GM19438 (cell line): ENCODE data around the gene CADM1.

ENCODE experiments used
- ATAC-seq: cut with Tn5 transposase; IDR thresholded peaks from one replicate; pipeline ENCODE4 v1.9.1; 2021; ENCODE audit warnings: low read depth; ENCODE audit not compliant: unreplicated experiment

CADM1 gene

GRCh38 chr11:115133475-115134209 lies 370.6 kb downstream of the CADM1 start:
- ATAC-seq, result no peak

DNA sequence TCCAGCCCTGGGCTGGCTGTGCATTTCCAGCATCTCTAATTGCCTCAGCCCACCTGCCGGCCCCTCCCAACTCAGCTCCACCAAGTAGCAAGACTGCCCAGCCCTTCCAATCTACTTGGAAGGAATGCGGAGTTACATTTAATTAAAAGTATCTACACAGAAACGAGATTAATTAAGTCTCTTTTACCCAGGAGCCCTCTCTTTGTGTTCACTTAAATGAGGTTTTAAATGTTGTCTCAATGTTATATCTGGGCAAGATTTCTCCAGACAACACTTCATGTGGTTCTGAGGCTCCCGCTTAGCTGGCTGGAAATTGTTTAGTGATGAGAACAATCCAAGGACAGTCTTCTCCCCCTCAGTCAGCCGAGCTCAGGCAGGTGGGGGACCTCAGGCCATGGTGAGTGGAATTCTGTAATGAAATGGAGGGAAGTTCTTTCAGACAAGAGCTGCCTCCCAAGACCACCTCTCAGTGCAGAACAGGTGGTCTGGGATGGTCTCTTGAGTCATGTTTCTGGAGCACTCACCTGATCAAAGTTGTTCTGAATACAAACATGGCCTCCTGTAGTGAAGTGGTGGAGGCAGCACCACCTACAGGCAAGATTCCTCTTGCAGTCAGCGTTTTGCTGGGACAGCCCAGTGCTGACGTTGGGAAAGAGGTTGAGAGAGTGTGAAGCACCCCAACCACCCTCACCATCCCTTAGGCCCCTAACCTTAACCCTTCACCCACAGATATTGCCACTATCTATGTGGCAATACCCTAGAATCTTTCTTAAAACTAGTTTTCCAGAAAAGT lies 371.6 kb downstream of the CADM1 start:
- no peak for ATAC-seq

DNA sequence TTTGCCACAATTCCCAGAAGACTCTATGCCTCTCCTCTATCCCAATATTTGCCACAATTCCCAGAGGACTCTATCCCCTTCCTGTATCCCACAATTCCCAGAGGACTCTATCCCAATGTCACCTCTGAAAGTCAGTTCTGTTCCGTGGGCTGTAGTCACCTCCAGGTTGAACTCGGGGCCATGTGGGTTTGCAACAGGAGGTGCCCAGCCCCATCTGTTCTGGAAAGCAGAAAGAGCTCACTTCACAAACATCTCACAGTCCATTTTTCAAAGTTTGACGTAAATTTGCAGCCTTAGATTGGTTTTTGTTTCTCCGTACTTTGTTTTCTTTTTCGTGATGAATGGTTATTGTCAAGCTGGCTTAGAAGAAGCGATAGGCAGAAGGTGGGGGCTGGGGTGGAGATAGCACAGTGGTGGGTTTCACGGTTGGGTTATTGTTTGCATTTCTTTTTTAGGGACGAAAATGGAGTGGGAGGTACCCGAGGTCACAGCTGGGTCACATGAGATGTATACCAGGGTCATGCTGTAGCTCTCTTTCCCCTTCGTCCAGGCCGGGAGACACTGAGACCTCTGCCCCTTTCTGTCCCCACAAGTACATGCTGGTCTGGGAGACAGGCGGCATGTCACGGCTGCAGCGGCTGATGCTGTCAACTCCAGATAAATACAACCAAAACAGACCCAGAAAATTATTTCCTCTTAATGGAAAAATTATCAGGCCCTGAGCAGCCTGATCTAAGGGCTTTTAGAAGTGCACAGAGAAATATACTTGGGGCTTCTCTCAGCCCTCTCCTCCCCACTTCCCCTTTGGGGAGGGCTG lies 374.5 kb downstream of the CADM1 start:
- ATAC-seq, result no peak

- ATAC-seq, result no peak
Observed at GRCh38 chr11:115128226-115128625, 376.0 kb downstream of the CADM1 start.

GRCh38 chr11:115127790-115128189 lies 376.4 kb downstream of the CADM1 start:
- no peak for ATAC-seq

- ATAC-seq, result peak; percentile 82
Observed at GRCh38 chr11:115126515-115127208, 377.6 kb downstream of the CADM1 start.

DNA sequence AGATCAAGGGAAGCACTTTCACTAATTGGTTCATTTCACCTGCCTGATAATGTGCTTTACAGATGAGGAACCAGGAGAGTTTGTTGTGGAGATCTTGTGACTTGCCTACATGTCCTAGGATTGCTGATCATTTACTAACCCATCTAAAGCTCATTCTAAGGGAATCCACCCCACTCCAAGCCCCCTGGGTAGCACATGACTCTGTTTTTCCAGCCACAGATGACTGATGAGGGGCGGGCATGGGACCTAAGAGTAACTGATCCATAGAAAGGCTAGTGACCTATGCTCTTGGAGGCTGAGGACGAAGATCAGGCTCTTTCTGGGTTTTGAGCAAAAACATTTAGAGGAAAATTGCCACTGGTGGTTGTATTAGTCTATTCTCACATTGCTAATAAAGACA lies 378.1 kb downstream of the CADM1 start:
- peak; percentile 16 for ATAC-seq

DNA sequence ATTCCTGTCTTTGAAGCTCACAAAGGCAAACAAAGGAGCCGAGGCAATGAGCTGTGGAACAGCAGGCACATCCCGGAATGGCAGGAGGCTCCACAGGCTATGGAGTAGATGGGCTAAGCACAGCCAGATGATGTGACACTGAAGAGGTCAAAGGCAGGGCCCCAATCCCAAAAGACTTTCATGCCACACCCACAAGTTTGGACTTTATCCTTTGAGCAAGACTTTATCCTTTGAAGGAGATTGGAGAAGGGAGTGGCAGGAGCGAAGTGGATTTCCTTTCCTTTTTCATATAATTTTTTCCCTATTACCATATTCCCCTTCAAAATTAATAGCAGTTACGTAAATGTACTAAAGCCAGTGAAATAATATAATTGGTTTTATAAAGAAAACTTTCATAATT lies 379.4 kb downstream of the CADM1 start:
- ATAC-seq, result no peak

DNA sequence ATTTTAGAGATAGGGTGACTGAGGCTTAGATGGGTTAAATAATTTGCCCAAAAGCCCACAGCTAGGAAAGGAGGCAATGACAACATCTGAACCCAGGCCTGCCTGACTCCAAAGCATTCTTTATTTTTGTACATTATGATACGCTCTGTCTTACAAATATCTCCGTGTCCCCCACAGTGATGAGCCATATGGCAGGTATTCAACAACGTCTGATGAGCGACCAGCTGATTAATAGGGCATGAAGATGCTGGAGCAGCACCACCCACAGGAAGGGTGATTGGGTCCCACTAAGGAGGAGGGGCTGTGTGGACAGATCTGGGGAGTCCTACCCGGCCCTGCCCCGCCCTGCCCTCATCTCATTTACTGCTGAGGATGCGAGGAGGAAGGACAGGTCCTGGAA lies 380.6 kb downstream of the CADM1 start:
- ATAC-seq, result no peak

DNA sequence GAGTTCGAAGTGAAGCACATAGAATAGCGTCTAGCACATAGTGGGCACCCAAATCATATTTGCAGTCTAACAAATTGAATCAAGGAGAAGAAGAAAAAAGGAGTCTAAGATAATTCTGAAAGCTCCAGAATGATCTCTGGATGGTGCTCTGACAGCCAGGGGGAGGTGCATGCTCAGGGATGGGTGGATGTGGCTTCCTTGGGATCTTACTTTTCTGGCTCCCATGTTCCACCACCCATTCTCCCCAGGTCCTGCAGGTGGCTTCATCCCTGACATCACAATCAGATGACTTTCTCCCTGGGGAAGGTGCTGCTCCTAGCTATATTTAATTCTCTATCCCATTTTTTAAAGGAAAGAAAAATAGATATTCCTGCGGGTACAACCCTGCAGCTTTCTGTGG lies 381.9 kb downstream of the CADM1 start:
- ATAC-seq, result no peak
